Glomerular visceral epithelial cell (primary cell): ENCODE data around the gene DND1.
"Not testable (repeated sequence)": the region's sequence is repeated elsewhere in the genome, so short reads cannot be mapped to it uniquely, and the experiment has no call there.

Experiments used
- DNase-seq: peaks from one replicate; pipeline ENCODE4 v3.0.0-alpha.2; 2016; ENCODE audit errors: extremely low spot score

DND1 gene

DNA sequence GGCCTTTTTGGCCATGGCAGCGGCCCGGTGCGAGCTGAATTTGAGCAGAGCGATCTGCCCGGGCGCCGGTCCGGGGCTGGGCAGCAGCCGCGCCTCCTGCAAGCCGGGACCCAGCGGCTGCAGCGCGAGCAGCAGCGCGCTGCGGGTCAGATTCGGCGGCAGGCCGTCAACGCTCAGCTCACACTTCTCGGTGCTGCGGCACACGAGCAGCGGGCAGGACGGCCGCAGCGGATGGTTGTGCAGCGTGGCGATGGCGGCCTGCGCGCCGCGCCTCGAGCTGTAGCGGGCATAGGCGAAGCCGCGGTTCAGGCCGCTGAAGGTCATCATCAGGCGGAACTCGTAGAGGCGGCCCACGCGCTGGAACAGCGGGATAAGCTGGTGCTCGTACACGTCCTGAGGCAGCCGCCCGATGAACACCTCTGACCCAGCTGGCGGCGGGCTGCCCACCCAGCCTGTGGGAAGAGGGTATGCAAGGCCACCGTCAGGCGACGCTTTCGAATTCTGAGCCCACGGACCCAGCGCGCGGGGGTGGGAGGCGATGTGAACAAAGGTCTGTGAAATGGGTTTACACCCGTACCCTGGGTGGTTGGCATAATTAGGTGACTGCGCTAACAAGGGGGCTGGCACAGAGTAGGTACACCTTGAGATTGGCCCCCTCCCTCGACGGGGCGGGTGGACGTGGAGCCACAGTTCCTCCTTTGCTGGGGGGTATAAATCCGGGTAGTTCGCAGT, 755 bp downstream of the DND1 start:
- no peak for DNase-seq

DNA sequence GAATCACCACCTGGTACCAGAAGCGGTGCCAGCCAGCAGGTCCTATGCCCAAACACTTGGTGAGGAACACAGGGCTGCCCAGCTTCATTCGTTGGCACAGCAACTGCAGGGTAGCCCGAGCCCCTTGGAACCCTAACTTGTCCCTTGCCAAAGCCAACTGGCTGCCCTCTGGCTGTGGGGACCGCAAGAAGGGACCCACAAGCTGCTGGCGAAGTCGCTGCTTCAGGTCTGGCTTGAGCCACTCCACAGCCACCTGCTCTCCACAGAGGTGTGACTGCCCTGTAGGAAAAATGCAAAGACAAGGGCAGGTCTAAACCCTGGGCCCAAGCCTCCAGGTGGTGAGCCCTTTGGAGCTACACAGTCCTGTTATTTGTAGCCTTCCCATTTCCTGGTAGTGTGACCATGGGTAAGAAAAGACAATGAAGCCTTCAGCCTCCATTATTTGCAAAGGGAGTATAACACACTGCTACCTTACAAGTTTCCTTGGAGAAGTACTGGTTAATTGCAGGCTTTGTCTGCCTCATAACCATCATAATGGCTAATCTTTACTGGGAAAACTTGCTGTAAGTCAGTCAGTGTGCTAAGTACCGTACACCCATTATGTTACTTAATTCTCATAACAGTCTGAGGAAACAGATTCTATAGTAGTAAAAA, 1.8 kb downstream of the DND1 start:
- DNase-seq, result no peak

DNA sequence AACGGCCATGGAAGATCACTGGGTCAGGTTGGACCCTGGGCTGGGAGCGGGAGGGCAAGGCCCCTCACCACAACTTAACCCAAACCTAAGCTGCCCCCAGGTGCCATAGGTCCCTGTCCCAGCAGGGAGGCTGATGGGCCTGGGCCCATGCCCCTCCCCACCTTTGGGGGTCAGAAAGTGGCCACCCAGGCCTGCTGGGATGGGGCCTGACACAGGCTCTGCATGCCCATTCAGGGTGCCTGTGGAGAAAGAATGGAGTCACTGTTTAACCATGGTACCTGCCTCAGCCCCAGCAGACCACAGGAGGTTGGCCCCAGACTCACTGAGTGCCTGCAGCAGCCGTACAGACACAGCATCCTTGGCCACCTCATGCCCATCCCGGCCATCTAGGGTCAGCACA, 2.3 kb downstream of the DND1 start:
- DNase-seq, result not testable (repeated sequence)

DNA sequence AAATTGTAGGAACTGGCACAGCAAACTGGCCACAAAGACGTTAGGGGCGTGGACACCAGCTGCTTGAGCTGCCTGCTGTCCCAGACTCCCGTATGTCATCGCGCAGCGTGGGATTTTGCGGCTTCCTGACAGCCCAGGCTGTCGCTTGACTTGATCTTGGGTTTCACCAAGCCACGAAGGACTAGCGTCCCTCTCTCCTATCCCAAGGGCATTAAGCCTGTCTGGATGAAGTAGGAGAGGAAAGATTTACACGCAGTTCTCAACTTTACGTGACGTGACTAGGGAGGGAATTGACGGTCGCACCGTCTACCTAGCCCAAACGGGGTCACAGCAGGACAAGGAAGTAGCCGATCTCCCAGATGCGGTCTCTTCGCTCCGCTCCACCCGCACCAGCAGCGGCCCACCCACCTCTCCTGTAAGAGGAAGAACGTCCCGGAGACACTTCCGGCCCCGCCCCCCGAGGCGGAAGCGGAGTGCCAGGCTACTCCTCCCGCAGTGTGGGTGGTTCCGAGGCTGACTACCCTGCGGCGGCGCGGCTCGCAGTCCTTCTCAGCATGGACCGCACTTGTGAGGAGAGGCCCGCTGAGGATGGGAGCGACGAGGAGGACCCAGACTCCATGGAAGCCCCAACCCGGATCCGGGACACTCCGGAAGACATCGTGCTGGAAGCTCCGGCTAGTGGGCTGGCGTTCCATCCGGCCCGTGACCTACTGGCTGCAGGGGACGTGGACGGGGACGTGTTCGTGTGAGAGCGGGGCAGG, 8.8 kb downstream of the DND1 start, which contains the start of gene WDR55:
TSS of gene WDR55 (plus strand) at position 546 of the 761 bp plus-strand sequence. CDS start at position 555, 9 bp downstream.
- DNase-seq, result peak; percentile 95

DNA sequence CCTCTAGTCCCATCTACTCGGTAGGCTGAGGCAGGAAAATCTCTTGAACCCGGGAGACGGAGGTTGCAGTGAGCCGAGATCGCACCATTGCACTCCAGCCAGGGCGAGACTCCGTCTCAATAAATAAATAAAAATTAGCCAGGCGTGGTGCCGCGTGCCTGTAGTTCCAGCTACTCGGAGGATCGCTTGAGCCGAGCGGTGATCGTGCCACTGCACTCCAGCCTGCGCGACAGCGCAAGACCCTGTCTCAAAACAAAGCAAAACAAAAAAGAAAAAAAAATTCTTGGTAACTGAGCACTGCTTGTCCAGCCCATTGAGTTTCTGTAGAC, 9.4 kb downstream of the DND1 start:
- DNase-seq, result no peak

DNA sequence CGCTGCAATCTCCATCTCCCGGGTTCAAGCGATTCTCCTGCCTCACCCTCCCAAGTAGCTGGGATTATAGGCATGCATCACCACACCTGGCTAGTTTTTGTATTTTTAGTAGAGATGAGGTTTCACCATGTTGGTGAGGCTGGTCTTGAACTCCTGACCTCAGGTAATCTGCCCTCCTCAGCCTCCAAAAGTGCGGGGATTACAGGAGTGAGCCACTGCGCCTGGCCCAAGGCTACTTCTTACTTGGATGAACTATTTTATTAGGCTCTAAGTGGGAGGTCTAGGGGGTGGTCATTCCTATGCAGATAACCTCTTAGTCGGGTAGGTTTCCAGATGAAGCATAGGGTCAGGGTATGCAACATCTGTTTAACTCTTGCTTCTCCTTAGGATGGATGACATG, 13.0 kb downstream of the DND1 start:
- DNase-seq, result not testable (repeated sequence)

DNA sequence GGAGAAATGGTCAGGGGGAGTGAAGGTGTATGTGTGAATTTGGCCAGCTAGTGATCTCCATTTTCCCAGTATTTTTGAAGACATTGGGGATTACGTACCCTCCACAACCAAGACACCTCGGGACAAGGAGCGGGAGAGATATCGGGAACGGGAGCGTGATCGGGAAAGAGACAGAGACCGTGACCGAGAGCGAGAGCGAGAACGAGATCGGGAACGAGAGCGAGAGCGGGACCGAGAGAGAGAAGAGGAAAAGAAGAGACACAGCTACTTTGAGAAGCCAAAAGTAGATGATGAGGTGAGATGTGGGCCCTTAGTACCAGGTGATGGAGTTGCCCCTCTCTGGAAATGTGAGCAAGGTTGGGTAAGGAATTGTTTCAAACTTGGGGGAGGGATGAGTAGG, 14.5 kb downstream of the DND1 start:
- DNase-seq, result no peak

DNA sequence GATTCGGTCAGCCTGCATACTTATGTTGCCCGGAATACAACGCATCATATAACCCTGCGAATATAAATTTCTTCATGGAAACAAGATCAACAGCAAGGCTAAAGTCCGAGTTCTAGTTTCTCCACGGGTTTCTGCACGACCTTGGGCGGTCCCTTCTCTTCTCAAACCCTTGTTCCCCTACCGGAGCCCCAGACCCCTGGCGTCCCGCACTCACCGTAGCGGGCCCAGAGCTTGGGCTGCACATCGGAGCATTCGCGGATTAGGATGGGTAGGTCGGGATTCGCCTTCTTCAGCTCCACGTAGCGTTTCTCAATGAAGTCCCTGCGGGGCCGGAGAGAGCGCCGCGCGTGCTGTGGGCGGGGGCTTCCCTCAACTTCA, 26.3 kb downstream of the DND1 start:
- DNase-seq, result no peak

DNA sequence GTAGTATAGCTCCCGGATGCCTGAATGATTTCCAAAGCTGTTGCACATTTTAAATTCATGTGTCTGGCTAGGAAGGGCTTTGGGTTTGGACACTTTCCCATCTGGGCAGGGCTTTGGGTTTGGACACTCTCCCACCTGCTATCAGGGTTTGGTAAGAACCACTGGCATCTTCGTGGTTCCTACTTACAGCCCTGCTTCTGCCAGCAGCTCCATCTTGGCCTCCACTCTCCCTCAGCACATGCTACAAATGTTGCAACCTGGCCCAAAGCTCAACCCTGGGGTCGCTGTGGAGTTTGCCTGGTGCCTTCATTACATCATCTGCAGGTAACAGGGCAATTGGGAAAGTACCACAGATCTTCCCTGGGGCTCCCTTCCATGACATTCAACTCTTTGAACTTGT, 30.7 kb downstream of the DND1 start:
- peak; percentile 45 for DNase-seq

DNA sequence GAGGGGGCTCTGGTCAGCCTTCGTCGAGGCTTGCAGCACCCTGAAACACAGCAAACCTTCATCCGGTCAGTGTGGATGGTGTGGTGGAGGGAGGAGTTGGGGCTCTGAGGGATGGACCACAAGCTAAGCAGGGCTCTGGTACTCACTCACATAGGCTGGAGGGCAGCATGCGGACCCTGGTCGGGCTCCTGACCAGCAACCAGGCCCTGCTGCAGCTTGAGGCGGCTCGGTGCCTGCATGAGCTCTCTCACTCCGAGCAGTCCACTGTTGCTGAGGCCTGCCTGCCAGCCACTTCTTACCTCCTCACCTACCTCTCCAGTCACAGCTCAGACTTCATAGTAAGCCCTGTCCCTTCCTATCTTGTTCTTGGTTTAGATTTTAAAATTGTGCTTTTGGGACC, 31.7 kb downstream of the DND1 start:
- no peak for DNase-seq

DNA sequence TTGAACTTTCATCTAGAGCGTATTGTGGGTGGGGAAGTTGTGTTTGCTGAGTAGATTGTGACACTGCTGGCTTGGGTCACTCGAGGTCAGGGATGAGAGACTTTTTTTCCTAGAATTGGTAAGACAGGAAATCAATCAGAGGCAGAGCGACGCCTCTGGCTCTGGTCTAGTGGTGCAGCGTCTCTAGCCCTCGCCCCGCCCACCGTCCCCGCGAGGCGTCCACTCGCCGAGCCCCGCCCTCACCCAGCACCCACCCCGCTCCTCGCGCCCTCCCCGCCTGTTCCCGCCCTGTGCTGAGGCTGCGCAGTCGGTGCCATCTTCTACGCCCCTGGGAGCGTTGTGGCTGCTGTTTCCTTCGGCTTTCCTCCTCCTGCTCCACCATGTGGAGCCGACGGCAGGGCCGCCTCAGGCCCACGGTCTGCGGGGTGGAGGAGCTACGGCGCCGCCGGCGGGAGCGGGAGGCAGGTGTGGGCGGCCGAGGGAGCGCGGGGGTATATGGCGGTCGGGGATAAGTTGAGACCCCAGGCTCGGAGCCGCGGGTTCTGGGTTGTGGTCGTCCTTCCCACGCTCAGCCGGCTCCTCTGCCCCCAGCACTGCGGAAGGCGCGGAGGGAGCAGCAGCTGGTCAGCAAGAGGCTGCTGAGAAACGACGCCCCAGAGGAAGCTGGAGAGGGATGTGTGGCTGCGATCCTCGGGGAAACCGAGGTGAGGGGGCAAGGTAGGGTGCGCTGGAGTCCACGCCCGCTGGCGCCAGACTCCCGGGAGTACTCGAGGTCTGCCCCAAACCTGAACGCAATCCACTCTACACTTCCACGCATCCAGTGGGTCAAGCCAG, 34.0 kb downstream of the DND1 start, which contains the start of gene TMCO6:
TSS of gene TMCO6 (plus strand) at position 304 of the 834 bp plus-strand sequence. CDS start at position 381, 77 bp downstream.
- peak; percentile 95 for DNase-seq

DNA sequence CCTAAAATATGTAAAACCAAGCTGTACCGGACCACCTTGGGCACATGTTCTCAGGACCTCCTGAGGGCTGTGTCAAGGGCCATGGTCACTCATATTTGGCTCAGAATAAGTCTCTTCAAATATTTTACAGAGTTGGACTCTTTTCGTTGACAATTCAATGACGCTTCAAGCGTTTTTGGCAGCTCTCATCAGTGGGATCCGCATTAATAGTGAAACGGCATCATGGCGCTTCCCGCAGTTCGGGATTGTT, 34.6 kb downstream of the DND1 start:
- not testable (repeated sequence) for DNase-seq

DNA sequence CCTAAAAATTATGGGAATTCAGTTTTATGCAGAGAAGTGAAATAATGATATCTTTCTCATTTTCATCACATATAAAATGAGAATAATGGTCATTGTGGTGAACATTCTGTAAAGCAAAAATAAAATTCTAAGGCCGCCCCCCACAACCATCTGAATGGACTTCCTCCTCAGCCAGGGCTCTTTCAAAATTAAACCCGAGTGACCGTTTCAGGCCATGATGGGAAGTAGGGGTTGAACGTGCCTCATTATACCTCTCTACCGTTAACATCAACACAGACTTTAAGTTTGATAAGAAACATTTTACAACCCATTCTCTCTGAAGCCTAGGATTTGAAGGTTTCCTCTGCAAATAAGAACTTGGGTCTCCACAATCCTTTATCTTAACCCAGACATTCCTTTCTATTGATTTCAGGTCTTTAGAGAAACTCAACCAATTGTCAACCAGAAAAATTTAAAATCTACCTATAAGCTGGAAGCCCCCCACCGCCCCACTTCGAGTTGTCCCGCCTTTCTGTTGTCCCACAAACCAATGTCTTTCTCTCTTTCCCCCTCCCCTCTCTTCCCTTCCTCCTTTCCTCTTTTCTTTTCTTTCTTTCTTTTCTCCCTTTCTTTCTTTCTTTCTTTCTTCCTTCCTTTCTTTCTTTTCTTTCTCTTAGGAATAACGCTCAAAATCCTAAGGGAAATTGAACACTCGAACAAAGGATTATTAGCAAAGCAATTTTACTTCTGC, 35.8 kb downstream of the DND1 start:
- DNase-seq, result no peak

DNA sequence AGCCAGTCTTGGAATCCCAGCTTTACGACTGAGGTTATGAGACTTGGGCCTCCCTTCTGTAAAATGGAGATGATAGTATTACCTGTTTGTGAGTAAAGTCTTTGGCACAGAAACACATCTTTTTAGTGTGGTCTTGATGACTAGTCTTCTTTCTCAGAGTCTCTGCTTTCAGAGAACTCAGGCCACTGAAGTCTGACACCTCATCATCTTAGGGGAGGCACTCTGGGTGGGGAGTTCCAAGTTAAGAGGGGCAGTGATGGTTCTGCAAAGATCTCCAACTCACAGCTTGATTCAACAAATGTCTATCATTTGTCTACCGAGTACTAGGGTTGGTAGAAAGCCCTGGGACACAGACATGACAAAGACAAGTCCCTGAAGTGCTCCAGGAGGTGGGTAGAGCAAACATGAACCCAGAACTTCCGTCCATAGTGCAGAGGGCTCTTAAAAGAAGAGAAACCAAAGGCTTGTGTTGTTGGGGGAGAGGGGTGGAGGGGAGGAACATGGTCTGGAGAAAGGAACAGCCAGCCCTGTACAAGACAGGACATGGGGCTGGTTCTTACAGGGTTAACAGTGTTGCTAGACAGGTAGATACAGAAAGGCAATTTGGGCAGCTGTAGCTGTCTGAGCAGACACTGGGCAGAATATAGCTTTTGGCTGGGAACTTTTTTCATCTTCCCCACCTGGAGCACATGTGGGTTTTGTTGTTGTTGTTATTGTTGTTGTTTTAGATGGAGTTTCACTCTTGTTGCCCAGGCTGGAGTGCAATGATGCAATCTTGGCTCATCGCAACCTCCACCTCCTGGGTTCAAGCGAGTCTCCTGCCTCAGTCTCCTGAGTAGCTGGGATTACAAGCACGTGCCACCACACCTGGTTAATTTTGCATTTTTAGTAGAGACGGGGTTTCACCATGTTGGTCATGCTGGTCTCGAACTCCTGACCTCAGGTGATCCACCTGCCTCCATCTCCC, 37.8 kb downstream of the DND1 start:
- no peak for DNase-seq

DNA sequence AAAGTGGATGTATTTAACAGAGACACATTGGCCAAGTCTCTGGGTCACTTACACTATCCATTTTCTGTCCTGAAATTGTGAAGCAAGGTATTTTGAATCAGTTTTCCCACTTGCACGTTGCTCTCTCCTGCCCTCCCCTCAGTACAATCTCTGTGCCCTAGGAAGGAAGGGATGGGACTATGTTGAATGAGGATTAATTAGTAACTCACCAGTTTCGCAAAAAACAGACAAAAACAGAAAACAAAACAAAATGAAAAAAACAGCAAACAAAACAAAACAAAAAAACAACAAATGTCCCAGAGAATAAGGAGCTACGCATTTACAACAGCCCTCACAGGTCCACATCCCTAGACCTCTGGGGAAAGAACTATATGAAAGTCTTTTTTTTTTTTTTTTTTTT, 39.3 kb downstream of the DND1 start:
- DNase-seq, result no peak

DNA sequence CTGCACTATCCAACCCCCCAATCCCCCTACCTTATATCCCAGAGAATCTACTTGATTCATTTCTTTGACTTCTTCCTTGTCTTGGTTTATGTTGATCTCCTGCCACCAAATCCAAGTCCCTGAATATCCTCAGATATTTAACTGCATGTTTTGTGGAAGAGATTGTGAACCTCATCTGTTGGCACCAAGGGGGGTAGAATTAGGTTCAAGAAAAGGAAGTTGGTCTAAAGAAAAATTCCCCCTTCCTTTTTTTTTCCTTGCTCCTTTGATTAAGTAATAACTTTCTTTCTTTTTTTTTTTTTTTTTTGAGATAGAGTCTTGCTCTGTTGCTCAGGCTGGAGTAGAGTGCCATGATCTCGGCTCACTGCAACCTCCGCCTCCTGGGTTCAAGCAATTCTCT, 39.9 kb downstream of the DND1 start:
- DNase-seq, result no peak

DNA sequence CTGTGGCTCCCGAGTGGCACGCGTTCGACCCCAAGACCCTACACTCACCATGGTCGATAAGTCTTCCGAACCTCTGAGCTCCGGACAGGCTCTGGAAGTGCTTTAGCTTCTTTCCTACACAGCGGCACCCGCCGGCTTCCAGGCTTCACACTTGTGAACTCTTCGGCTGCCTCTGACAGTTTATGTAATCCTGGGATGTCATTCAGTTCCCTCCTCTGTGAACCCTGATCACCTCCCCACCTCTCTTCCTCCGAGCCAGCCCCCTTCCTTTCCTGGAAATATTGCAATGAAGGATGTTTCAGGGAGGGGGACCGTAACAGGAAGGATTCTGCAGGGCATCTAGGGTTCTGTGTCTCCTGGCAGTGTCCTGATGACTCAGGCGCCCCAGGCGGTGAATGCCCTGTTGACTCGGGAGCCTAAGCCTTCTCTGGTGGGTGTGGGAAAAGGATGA, 40.3 kb downstream of the DND1 start, which contains the start of gene CD14:
TSS of gene CD14 (minus strand) at position 155 of the 451 bp plus-strand sequence. CDS start at position 51, 104 bp downstream.
- peak; percentile 64 for DNase-seq

DNA sequence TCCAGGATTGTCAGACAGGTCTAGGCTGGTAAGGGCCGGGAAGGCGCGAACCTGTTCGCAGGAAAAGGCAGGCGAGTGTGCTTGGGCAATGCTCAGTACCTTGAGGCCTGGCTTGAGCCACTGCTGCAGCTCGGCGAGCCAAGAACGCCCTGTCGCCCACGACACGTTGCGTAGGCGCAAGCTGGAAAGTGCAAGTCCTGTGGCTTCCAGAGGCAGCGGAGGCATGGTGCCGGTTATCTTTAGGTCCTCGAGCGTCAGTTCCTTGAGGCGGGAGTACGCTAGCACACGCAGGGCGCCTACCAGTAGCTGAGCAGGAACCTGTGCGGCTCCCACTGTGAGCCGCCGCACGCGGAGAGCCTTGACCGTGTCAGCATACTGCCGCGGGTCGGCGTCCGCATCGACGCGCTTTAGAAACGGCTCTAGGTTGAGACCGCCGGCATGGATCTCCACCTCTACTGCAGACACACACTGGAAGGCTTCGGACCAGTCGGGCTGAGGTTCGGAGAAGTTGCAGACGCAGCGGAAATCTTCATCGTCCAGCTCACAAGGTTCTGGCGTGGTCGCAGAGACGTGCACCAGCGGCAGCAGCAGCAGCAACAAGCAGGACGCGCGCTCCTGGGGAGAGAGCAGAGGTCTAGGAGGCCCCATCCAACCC, 40.9 kb downstream of the DND1 start:
- DNase-seq, result peak; percentile 22

DNA sequence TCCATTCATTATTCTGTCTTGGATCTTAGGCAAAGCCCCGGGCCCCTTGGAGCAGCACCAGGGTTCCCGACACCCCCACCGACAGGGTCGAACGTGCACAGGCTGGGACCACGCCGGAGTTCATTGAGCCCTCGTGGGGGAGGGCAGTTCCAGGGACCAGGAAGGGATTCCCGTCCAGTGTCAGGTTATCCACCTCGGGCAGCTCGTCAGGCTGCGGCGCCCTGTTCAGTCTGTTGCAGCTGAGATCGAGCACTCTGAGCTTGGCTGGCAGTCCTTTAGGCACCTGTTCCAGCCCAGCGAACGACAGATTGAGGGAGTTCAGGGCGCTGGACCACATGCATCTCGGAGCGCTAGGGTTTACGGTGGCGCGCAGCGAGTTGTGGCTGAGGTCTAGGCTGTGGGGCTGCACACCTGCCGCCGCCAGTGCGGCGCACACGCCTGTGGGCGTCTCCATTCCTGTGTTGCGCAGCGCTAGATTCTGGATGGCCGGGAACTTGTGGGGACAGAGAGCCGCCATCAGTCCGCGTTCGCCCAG, 41.5 kb downstream of the DND1 start:
- DNase-seq, result no peak
